ENCODE measurements around the gene SEC31B. TPM values are rescaled to one million over a fixed set of nuclear protein-coding genes. Genes with fewer than 3 reads are reported as not detected.

SEC31B gene
- total RNA-seq, 4 donors from 2014 or later, result 12.7 to 24.9 (median 17.5) TPM

GRCh38 chr10:100485801-100486495, 33.7 kb downstream of the SEC31B start:
- Histone ChIP-seq H3K4me1 (peaks cover 0 to 20% (median 13%) of the 10 kb centered on the region in 4 donors), H3K27ac (no peak overlapping the region), H3K36me3 (peaks cover 0 to 64% (median 16%) of the 10 kb centered on the region in 3 donors), H3K9me3 (no peaks in the 10 kb centered on the region), H3K27me3 (peaks cover 0 to 2% of the 10 kb centered on the region in 2 donors), H3K4me3 (no peak overlapping the region)
- DNase-seq (ENCODE audit: low spot score in 2 of 2), result no peak
- TF ChIP-seq POLR2A (IDR thresholded peaks at IDR 0.05), result no peak
- no peak for TF ChIP-seq CTCF (IDR thresholded peaks at IDR 0.05)
- 71 to 72% methylated on average over 10 of the region's 10 CpGs for WGBS, 2 donors

GRCh38 chr10:100485366-100485765, 34.3 kb downstream of the SEC31B start:
- Histone ChIP-seq H3K27me3 (peaks cover 0 to 8% of the 10 kb centered on the region in 2 donors), H3K27ac (no peak overlapping the region), H3K4me3 (no peak overlapping the region), H3K36me3 (peaks cover 0 to 60% (median 16%) of the 10 kb centered on the region in 3 donors), H3K4me1 (peaks cover 0 to 20% (median 13%) of the 10 kb centered on the region in 4 donors), H3K9me3 (no peaks in the 10 kb centered on the region)
- WGBS, 2 donors, result 44 to 52% methylated on average over 8 of the region's 8 CpGs
- TF ChIP-seq EP300 (IDR thresholded peaks at IDR 0.05), result no peak
- TF ChIP-seq POLR2A (IDR thresholded peaks at IDR 0.05), result no peak
- no peak for TF ChIP-seq CTCF (IDR thresholded peaks at IDR 0.05)
- DNase-seq (ENCODE audit: low spot score in 2 of 2), result no peak

DNA sequence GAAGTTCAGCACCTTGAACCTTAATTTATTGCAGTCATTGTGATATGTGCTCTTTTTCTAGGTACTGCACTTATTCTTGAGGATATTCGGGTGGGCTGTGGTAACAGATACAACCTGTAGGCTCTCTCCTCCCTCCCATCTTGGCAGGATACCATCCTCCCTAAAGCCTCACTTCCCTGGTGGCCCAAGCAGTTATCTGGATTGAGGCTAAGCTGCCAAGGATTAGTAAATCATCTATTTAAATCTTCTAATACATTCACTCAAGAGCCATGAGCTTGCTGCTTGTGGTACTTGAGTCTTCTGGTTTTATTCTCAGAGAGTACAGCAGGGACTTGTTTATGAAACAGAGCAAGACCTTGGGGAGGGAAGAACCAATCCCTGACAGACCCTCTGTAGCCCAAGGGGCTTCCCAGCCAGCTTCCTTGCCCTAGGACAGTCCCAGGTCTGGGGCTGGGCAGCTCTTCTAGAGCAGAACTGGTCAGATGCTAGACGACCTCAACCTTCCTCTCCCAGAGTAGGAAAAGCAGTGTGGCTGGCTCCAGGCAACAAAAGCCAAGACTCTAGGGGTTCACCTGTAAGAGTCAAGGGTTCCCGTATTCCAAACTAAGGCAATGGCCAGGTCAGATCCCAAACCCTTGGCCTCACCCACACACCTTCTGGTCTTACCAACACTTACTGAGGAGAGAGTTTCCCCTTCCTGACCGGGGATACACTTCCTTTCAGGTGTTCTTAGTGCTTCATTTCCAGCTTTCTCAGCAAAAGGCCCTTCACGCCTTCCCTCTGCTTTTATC, 35.6 kb downstream of the SEC31B start:
- peaks cover 0 to 21% of the 10 kb centered on the region in 2 donors for H3K27me3 ChIP-seq
- H3K4me1 ChIP-seq, result peaks cover 0 to 20% (median 13%) of the 10 kb centered on the region in 4 donors
- no peaks in the 10 kb centered on the region for H3K9me3 ChIP-seq
- H3K27ac ChIP-seq, result no peak overlapping the region
- no peak for TF ChIP-seq EP300 (IDR thresholded peaks at IDR 0.05)
- no peak for TF ChIP-seq POLR2A (IDR thresholded peaks at IDR 0.05)
- TF ChIP-seq CTCF (IDR thresholded peaks at IDR 0.05), result no peak
- no peak overlapping the region for H3K4me3 ChIP-seq
- DNase-seq (ENCODE audit: low spot score in 2 of 2), result no peak
- peaks cover 0 to 47% (median 14%) of the 10 kb centered on the region in 3 donors for H3K36me3 ChIP-seq
- 89 to 92% methylated on average over 4 to 5 of the region's 5 CpGs for WGBS, 2 donors

DNA sequence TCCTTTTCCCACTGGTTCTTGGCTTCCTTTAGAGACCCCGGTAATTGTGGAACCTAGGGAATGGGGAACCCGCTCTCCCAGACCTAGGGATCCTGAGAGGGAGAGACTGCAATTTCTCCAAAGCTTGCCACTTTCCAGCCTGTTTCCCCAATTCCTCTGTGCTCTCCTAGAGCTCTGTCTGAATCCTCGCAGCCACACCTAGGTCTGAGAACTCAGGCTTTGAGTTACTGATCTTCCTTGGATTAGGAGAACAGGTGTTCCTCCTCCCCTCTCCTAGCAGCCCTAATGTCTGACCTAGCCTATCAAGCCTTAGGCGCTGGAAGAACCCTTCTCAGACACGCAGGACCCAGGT, 36.9 kb downstream of the SEC31B start:
- no peak for DNase-seq (ENCODE audit: low spot score in 2 of 2)
- peak overlapping the region in 3 of 4 donors; percentile 29 to 55 (median 54) for H3K4me3 ChIP-seq
- no peak overlapping the region for H3K27ac ChIP-seq
- no peaks in the 10 kb centered on the region for H3K9me3 ChIP-seq
- TF ChIP-seq CTCF (IDR thresholded peaks at IDR 0.05) (peak in 1 of 5 experiments; percentile 3), EP300 (IDR thresholded peaks at IDR 0.05) (no peak)
- peaks cover 0 to 33% of the 10 kb centered on the region in 2 donors for H3K27me3 ChIP-seq
- 39 to 45% methylated on average over 5 of the region's 5 CpGs for WGBS, 2 donors
- peaks cover 0 to 34% (median 4%) of the 10 kb centered on the region in 3 donors for H3K36me3 ChIP-seq
- H3K4me1 ChIP-seq, result peaks cover 0 to 20% (median 13%) of the 10 kb centered on the region in 4 donors

Data from tibial nerve (tissue), 4 donors.